NCI-H1436 (cell line): ENCODE data around the gene SHANK2.

Source experiments
- DNase-seq: peaks from one replicate; lab custom pipeline; 2025; lab: John Stamatoyannopoulos, UW

SHANK2 gene

GRCh38 chr11:71202598-71202944, 49.8 kb downstream of the SHANK2 start:
- DNase-seq: no peak
